Measurements from ENCODE around the gene MEX3A. TPM values are rescaled to one million over a fixed set of nuclear protein-coding genes. Genes with fewer than 3 reads are reported as not detected.

The MEX3A gene
- total and polyA plus RNA-seq, 2 donors (not counting 3 experiments of a cell fraction or from before 2014, with no cell fraction given) = 20.2 to 23.6 TPM

- H3K36me3 ChIP-seq (ENCODE audit: control insufficient read depth in 2 of 2, extremely low read depth in 1 of 2, insufficient read depth in 2 of 2, low read length in 2 of 2) = peaks cover 0 to 3% of the 10 kb centered on the region in 2 experiments
- intact Hi-C loops (cut with micrococcal nuclease) = loop anchor here (1.0 to 2.0 kb wide), 5 partner anchors 9 to 33 kb away; partner anchors contain the start of gene LMNA
- DNase-seq (ENCODE audit: low read depth, low spot score) = peak; percentile 93
- CTCF ChIA-PET = interaction anchor here (0.6 to 21.0 kb wide), 19 partner anchors 8 to 223 kb away, joined by 3 to 627 read pairs (median 4); partner anchors contain the start of genes LMNA, MEX3A, SLC25A44 and SMG5
- no peak overlapping the region for H2AFZ ChIP-seq (ENCODE audit: low read depth, low read length)
- peak overlapping the region; percentile 26 for H3K4me2 ChIP-seq (ENCODE audit: insufficient read depth, low read length)
- POLR2A ChIA-PET = interaction anchor here (0.8 to 1.1 kb wide), 4 partner anchors 10 to 33 kb away, joined by 3 to 8 read pairs (median 4); no protein-coding TSS in a partner anchor
- no peaks in the 10 kb centered on the region for H3K9me3 ChIP-seq (replicated peaks; ENCODE audit: control insufficient read depth, insufficient read depth, low read length)
- H3K9ac ChIP-seq (replicated peaks; ENCODE audit: extremely low read depth, insufficient read depth, low read length) = peak overlapping the region; percentile 79
- H4K20me1 ChIP-seq (replicated peaks; ENCODE audit: control insufficient read depth, extremely low read depth, insufficient read depth, low read length) = no peaks in the 10 kb centered on the region
- peak overlapping the region; percentile 92 for H3K27ac ChIP-seq (ENCODE audit: insufficient read depth, low read depth, low read length)
- peak; percentile 98 for FAIRE-seq
- H3K4me3 ChIP-seq (replicated peaks in 1 of 3; ENCODE audit: insufficient read depth in 1 of 3, low read depth in 1 of 3, low read length in 3 of 3) = no peak overlapping the region
- H3K4me1 ChIP-seq (ENCODE audit: control insufficient read depth, extremely low read depth, insufficient read depth, low read length) = peaks cover 36% of the 10 kb centered on the region
- H3K79me2 ChIP-seq (ENCODE audit: control insufficient read depth, insufficient read depth, low read length) = no peaks in the 10 kb centered on the region
- no peaks in the 10 kb centered on the region for H3K9me1 ChIP-seq (replicated peaks; ENCODE audit: control insufficient read depth, extremely low read depth, insufficient read depth, low read length)
- dilution Hi-C loops (cut with MboI; ENCODE audit: extremely low pct_ligation_motif_present, low sequenced_read_pairs) = no loop called here
- no peaks in the 10 kb centered on the region for H3K27me3 ChIP-seq (ENCODE audit: control insufficient read depth in 2 of 2, insufficient read depth in 2 of 2, low read length in 2 of 2)
- TSS peak; percentile 94 for BruUV-seq (replicated peaks)
- TF ChIP-seq MAX (IDR thresholded peaks at IDR 0.05; ENCODE audit: insufficient read depth, insufficient read length) (no peak), MYC (IDR thresholded peaks at IDR 0.05; ENCODE audit: low read depth, low read length) (no peak), EZH2 (IDR thresholded peaks at IDR 0.05; ENCODE audit: borderline replicate concordance, low read depth, low read length, severe bottlenecking) (no peak), POLR2A (IDR thresholded peaks at IDR 0.05; ENCODE audit: low read depth, low read length) (peak; percentile 65), JUN (IDR thresholded peaks at IDR 0.05; ENCODE audit: borderline replicate concordance, insufficient read depth, insufficient read length, low read depth) (peak; percentile 92), FOS (IDR thresholded peaks at IDR 0.05; ENCODE audit: borderline replicate concordance, insufficient read depth, low read length) (peak; percentile 85), GATA2 (IDR thresholded peaks at IDR 0.05; ENCODE audit: insufficient read depth, insufficient read length, low read depth, low read length) (no peak), CTCF (IDR thresholded peaks at IDR 0.05; ENCODE audit: extremely low read depth in 1 of 2, insufficient read depth in 1 of 2, low read depth in 1 of 2, low read length in 2 of 2) (peak; percentile 96 to 99), POLR2AphosphoS5 (IDR thresholded peaks at IDR 0.05; ENCODE audit: insufficient read depth, low read depth, low read length) (peak; percentile 90)
These were observed 14.6 kb upstream of the MEX3A start for GRCh38 chr1:156096640-156097391.

All from endothelial cell of umbilical vein (primary cell).